GM21360 (cell line): Measurements from ENCODE around the gene MBTD1.
"Not testable (repeated sequence)": the region's sequence is repeated elsewhere in the genome, so short reads cannot be mapped to it uniquely, and the experiment has no call there.

Source experiments
- ATAC-seq: cut with Tn5 transposase; IDR thresholded peaks from one replicate; pipeline ENCODE4 v1.9.1; 2021; ENCODE audit warnings: mild to moderate bottlenecking, moderate library complexity; ENCODE audit not compliant: unreplicated experiment

MBTD1 gene

DNA sequence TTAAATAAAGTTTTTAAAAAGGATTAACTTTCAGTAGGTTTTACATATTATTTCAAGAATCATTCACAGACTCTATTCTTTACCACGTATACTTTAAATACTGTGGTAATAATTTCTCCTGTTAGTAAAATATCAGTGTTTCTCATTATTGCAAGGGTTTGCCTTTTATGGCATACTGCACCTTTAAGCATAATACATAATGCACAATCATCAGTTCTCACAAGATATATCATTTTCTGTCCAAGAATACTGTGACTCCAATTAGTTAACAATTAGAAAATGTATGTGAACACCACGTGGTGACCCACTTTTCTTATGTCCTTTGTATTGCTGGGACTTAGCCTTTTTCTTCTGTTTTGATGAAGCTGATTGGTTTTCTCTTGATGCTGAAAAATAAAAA is 68.0 kb downstream of the MBTD1 start:
- no peak for ATAC-seq

DNA sequence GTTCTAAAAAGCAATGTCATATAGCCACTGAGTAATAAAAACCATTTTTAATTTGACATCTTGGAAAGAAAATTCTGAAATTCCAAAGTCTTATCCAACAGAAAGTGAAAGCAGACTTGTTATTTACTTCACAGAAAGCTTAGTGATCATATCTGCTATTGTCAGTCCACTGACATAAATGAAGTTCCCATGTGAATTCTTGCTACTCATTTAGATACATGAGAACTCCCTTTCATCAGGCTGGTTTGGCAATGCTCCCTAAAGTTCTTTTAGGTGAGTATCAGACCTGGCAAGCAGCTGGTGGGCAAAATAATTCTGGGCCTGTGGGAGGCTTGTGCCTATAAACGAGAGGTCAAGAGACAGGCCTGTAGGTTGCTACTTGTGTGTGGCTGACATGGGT is 70.2 kb downstream of the MBTD1 start:
- no peak for ATAC-seq

DNA sequence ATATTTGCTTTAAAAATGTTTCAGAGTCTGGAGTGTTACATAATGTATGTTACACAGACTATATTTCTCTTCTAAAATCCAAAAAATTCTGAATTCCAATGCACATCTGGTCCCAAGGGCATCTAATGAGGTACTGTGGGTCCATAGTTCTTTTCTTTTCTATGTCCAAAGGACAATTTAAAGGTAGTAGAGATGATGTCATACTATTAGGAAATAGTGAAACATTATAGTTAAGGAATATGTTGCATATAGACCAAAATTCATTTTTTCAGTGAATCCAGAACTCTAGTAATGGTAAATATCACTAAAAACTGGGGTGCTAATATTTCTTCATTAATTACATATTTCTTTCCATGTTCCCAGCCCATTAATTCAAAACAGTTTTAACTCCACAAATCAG is 70.7 kb downstream of the MBTD1 start:
- ATAC-seq: no peak

DNA sequence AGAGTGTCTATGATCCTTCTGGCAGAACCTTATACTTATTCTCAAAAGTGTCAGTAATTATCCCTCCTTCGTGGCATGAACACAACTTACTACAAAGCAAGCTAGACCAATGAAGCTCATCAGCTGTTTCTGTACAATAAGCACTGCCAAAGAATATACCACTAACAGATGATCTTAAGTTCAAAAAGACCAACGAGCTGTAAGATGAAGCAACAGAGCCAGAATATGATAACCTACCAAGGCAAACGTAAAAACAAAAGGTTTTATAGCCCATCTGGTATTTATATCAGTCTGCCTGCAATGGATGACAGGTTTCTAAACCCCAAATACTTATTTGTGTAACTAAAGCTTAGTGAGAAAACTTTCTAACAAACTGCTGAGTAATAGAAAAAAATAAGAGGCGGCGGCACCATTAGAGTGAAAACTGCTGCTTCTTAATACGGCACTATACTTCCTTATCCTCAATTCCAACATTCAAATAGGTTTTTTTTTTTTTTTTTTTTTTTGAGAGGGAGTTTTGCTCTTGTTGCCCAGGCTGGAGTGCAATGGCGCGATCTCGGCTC is 71.5 kb downstream of the MBTD1 start:
- ATAC-seq: no peak

DNA sequence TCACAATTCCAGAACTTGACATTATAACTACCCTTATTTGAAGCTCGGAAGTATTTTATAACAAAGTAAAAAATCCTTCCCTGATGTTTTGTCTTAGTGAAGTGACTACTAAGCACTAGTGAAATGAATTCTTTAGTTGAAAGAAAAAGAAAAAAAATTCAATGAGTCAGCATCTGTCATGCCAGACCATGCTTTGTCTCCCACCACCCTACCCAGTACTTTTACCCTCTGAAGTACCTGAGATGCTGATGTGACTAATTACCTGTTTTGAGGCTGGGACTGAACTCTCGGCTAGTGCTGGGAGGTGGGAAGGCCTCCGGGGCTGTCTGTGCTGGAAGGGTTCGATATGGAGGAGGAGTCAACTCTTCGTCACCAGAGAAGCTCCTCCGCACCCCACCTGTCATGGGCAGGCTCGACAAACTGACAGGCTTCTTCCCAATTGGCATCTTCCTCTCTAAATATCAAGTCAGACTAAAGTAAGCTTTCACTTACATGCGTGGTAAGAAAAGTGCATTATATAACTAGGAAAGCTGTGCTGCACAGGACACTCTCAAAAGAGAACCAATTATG is 74.0 kb downstream of the MBTD1 start:
- ATAC-seq: no peak

DNA sequence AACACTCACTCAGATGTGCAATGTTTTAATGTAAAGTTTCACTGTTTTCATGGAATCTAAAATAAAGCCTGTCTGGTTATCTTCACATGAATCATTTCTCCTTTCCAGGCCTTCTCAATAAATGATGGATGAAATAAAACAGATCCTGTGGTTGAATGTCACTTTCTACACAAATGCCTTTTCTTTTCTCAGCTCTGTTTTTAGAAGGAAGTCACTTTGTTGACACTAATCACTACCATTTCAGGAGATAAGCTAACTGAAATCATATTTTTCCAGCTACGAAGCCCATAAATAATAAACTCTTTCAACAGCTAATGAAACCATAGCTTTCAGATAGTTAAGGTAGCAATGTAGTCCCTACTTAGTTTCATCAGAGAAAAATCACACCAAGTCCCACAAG is 75.7 kb downstream of the MBTD1 start:
- ATAC-seq: no peak

DNA sequence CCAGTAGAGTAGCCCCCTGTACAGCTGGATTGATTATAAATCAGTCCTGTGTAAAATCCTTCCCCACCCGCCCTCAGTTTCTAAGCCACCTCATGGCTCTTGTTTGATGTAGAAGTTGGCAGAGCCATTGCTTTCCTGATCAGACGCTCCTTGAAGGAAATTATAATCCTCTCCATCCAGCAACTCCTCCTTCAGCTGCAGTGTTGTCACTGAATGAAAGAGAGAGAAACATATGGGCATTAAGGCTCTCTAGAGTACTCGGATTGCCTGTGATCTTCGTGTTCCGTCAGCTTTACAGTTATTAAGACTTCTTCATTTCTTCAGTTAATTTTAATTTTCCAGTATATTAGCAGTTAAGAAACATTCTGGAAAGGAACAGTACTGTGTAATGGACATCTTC is 79.4 kb downstream of the MBTD1 start:
- no peak for ATAC-seq

DNA sequence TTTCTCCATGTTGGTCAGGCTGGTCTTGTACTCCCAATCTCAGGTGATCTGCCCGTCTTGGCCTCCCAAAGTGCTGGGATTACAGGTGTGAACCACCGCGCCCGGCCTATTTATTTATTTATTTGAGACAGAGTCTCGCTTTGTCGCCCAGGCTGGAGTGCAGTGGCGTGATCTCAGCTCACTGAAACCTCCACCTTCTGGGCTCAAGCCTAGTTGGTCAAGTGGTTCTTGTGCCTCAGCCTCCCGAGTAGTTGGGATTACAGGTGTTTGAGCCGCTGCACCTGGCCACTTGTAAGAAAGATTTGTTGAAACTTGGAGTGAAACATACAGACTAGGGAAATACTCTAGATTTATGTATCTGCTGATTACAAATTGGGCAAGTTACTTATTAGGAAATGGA is 87.8 kb downstream of the MBTD1 start:
- not testable (repeated sequence) for ATAC-seq

DNA sequence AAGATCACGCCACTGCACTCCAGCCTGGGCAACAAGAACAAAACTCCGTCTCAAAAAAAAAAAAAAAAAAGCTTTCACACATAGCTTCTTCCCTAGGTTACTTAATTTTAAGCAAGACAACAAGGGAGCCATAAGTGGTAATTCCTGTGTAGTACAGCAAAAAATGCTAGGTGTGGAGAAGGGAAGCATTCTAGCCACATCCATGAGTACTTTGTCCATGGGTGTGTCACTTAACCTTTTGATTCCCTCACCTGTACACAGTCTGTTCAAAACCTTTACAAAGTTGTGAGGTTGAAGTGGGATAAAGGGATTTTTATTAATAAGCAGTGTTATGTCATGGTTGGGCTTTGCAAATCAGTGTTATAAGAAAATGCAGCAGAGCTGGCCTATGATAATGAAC is 89.1 kb downstream of the MBTD1 start:
- ATAC-seq: no peak

DNA sequence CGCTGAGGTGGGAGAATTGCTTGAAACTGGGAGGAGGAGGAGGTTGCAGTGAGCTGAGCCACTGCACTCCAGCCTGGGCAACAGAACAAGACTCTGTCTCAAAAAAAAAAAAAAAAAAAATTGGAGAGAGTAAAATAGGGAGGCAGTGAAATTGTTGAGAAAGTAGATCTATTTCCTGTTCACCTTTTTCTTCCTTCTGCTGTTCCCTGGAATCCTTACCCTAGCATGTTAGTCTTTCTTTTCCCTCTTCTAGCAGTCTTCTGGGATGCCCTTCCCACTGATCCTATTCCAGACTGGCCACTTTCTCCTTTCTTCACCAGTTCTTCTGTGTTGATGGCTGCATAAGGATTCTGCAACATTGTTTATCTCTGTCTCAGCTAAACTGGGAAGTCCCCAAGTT is 90.5 kb downstream of the MBTD1 start:
- ATAC-seq: no peak

DNA sequence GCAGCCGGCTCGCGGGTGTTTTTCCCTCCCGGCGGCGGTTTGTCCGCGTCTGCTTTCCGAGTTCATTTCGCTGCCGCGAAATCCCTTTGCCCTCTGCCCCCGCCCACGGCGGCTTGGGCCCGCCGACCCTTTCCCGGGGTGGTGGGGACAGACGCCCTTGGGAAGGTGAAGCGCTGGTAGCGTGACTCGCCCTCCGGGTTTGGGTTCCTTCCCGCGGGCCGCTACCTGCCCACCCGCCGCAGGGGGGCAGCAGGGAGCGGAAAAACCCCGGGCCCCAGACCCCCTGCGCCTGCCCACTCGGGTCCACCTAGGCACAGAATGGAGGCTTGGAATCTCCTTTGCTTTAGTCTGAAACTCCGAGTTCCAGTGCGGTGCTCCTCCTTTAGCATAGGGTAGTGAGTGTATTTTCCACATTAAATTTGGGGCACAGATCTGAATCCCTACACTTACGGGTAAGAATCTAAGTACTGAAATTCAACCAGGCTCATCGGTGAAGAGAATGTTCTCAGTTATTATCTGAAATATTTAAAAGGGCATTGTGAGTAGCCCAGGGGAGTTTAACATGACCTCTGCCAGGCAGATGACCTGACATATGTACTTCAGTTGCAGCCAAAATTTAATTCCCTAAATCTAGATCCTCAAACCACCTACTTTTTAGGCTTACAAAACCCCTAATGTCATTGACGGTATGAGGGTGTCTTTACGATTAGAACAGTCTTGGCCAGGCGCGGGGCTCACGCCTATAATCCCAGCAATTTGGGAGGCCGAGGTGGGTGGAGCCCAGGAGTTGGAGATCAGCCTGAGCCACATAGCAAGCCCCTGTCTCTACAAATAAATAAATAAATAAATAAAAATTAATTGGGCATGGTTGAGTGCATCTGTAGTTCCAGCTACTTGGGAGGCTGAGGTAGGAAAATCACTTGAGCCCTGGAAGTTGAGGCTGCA is 92.6 kb downstream of the MBTD1 start:
- peak; percentile 38 for ATAC-seq

DNA sequence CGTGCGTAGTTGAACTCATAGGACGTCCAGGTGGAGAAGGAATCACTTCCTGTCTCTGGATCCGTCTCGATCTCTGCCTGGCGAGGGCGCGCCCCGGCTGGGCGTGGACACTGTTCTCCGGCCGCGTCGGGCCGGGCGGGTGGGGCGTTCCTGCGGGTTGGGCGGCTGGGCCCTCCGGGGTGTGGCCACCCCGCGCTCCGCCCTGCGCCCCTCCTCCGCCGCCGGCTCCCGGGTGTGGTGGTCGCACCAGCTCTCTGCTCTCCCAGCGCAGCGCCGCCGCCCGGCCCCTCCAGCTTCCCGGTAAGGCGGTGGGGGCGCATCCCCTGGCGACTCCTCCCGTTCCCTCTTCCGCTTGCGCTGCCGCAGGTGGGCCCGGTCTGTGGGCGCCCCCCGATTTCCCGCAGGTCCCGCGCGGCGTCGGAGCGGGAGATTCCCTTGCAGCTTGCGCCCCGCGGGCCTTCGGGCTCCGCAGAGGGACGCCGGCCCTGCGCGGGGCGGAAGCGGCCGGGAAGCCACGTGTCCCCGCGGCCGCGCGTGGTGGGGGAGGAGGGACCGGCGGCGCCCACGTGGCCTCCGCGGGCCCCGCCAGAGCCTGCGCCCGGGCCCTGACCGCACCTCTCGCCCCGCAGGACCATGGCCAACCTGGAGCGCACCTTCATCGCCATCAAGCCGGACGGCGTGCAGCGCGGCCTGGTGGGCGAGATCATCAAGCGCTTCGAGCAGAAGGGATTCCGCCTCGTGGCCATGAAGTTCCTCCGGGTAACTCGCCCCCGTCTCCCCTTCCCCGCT is 93.5 kb downstream of the MBTD1 start, which contains the start of gene NME2:
NME2 (plus strand) TSS at position 214 of the 789 bp plus-strand sequence; CDS start at position 634, 420 bp downstream.
- peak; percentile 85 for ATAC-seq

DNA sequence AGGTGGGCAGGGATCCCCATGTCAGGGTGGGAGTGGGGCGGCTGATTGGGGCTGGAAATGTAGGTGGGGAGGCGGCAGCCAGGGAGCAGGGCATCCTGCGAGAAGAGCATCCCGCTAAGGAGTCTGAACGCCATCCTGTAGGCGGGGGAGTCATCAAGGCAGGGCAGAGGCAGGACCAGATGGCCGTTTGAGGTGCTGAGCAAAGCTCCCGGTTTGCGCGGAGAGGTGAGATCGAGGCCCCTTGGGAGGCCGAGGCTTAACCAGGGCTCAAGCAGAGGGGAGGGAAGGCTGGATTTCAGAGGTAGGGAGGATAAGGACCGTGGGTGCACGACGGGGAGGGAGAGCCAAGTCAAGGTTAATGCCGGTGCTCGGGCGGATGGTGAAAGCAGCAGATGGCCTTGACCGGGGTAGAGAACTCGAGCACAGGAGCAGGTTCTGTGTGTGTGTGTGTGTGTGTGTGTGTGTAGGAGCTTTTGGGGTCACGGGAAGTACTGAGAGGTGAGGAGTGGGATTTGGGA is 94.1 kb downstream of the MBTD1 start:
- ATAC-seq: no peak

DNA sequence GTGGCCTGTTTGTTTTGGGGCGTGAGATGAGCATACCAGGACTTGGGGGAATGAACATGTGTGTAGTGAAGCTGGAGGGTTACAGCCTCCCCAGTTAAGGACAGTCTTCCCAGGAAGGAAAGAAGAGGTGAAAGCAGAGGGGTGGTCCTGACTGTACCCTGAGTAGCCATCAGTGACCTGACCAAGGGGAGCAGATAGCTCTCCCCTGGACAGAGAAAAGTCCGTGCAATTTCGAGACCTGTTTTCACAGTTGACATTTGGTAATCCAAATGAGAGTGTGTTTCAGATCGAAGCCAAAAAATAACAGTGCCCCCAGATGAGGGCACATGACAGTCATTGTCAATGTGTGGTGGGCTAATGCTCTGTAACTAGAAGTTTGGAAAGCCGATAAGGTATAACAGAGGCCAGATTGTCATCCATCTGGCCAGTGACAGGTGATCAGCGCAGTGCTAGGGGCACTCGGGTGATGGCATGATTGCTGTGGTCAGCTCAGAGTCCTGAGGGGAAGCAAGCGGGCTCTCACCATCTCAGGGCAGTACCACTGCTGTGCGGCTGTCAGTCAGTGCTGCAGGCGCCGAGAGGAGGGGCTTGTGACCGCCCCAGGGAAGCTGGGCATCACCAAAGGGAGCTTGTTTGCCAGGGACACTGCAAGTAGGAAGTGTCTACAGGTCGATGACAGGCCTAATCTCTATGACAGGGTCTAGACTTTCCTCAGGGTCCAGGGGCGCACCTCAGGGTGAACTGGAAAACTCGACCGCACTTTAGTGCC is 94.8 kb downstream of the MBTD1 start:
- no peak for ATAC-seq

DNA sequence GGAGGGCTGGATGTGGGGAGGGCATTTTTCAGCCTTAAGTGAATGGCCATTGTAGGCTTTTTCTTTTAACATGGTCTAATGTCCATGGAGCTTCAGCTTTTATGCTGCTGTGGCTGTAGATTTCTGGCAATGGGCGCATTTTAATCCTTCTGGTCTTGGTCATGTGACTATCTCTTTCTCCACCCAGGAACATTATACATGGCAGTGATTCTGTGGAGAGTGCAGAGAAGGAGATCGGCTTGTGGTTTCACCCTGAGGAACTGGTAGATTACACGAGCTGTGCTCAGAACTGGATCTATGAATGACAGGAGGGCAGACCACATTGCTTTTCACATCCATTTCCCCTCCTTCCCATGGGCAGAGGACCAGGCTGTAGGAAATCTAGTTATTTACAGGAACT is 98.3 kb downstream of the MBTD1 start:
- ATAC-seq: no peak

DNA sequence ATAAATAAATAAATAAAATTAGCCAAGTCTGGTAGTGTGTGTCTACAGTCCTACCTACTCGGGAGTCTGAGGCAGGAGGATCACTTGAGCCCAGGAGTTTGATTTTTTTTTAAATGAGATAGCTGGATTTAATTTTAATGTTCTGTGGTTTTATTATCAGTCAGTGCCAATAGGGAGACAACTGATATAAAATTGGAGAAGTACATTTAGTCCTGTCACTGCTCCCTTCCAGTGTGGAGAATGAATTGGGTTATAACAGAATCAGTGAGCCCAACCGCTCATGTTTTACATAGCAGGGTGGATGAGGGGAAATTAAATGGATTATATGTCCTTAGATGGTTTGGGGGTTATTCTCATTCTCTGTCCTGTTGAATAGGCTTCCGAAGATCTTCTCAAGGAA is 100.2 kb downstream of the MBTD1 start:
- ATAC-seq: no peak

DNA sequence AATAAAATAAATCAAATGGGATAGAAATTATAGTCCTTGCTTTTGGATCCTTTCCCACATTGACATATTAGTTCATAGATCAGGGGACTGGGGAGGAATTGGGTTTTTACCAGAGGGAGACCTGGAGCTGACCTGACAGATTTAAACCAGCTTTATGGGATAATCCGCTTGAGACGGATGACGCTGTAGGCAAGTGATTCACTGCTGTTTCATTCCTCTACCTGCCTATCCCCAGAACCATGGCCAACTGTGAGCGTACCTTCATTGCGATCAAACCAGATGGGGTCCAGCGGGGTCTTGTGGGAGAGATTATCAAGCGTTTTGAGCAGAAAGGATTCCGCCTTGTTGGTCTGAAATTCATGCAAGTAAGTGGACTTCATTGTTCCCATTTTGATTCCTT is 104.4 kb downstream of the MBTD1 start:
- ATAC-seq: no peak

DNA sequence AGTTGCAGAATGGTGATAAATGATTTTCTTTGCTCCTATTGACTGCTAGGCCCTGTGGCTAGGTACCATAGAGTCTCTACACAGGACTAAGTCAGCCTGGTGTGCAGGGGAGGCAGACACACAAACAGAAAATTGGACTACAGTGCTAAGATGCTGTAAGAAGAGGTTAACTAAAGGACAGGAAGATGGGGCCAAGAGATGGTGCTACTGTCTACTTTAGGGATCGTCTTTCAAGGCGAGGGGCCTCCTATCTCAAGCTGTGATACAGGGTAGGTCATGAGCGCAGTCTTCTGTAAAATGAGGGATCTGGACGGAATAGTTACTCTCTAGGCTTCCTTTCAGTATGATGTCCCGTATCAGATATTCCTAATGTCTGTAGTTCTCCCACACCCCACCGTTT is 105.7 kb downstream of the MBTD1 start:
- ATAC-seq: no peak

DNA sequence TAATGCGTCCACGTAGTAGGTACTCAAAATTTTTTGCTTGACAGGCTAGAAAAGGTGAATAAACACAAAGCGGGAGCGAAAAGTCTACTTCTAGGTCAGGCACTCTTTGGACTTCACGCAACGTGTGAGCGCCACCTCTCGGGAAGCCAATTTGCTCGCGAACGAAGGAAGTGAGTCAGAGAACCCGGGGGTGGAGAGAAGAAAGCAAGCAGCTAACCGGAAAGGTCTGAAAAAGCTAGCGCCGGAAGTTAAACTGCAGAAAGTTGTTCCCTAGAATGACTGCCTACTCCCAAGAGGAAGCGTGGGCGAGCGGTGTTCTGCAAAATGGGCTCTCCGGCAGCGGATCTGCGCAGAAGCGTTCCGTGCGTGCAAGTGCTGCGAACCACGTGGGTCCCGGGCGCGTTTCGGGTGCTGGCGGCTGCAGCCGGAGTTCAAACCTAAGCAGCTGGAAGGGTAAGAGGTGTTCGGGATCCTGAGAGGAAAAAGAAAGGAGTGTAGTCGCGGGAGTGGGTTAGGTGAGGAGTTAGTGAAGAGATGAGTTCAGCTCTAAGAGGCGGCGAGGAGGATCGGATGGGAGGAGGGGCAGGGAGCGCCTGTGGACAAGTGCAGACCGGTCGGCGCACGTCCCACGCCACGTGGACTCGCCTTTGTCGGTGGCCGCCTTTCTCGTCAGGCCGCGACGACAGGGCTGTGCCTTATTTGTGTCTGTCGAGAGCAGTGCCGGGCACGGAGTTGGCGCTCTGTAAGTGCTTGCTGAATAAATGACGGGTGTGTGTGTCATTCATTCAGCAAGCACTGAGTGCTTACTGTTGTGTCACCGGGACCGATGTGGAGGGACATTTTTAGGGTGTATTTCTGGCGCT is 106.4 kb downstream of the MBTD1 start, which contains the start of gene NME1:
NME1 (plus strand) TSS at position 350 of the 863 bp plus-strand sequence. CDS start 2,096 bp downstream, outside the sequence.
- ATAC-seq: peak; percentile 87
